NCI-H345 treated with DMSO at 0.1 percent for 48 hours (cell line): ENCODE results near the gene WBP4.
"Not testable (repeated sequence)": the region's sequence is repeated elsewhere in the genome, so short reads cannot be mapped to it uniquely, and the experiment has no call there.

ENCODE experiments used
- DNase-seq: peaks from one replicate; lab custom pipeline; 2025; ENCODE audit not compliant: unreplicated experiment; lab: John Stamatoyannopoulos, UW

The WBP4 gene

GRCh38 chr13:41077475-41077874 lies 16.2 kb downstream of the WBP4 start:
- no peak for DNase-seq

- no peak for DNase-seq
These were observed 18.4 kb downstream of the WBP4 start for GRCh38 chr13:41079725-41080124.

GRCh38 chr13:41085961-41086585 lies 24.8 kb downstream of the WBP4 start:
- no peak for DNase-seq

- not testable (repeated sequence) for DNase-seq
These were observed 34.4 kb downstream of the WBP4 start for GRCh38 chr13:41095681-41096080.

GRCh38 chr13:41098761-41099160 lies 37.5 kb downstream of the WBP4 start:
- no peak for DNase-seq

- no peak for DNase-seq
These were observed 38.7 kb downstream of the WBP4 start for GRCh38 chr13:41099986-41100385.

GRCh38 chr13:41107104-41107571 lies 45.8 kb downstream of the WBP4 start:
- no peak for DNase-seq

GRCh38 chr13:41107584-41108014 lies 46.3 kb downstream of the WBP4 start:
- DNase-seq: no peak

- DNase-seq: no peak
These were observed 50.1 kb downstream of the WBP4 start for GRCh38 chr13:41111454-41111853.

GRCh38 chr13:41117869-41118268 lies 56.6 kb downstream of the WBP4 start:
- DNase-seq: no peak

- DNase-seq: no peak
These were observed 61.5 kb downstream of the WBP4 start for GRCh38 chr13:41122838-41123237.

- no peak for DNase-seq
These were observed 66.4 kb downstream of the WBP4 start for GRCh38 chr13:41127701-41128100.

- no peak for DNase-seq
These were observed 69.0 kb downstream of the WBP4 start for GRCh38 chr13:41130356-41130755.

GRCh38 chr13:41131189-41131588 lies 69.9 kb downstream of the WBP4 start:
- not testable (repeated sequence) for DNase-seq

- DNase-seq: peak; percentile 23
These were observed 70.6 kb downstream of the WBP4 start for GRCh38 chr13:41131660-41132511.

- peak; percentile 83 for DNase-seq
These were observed 71.3 kb downstream of the WBP4 start, which contains the start of gene KBTBD6 for GRCh38 chr13:41132512-41133152. Gene KBTBD6 (minus strand): TSS chr13:41132802. CDS start chr13:41132511, 291 bp downstream.
